IMR-90 (cell line): ENCODE results near the gene DMAC2L. TPM values are rescaled to one million over a fixed set of nuclear protein-coding genes. Genes with fewer than 3 reads are reported as not detected.

ENCODE experiments used
- ATAC-seq: fragments of 200-7000 bp; cut with Tn5 transposase; 2 replicates; pipeline ENCODE4 v1.9.1; 2020; ENCODE audit warnings: low read depth, mild to moderate bottlenecking, moderate library complexity
- BruUV-seq: library from RNA; stranded (reverse); fragments of 400-500 nt; replicated peaks from 2 replicates; lab custom pipeline; 2021; lab: Mats Ljungman, UMichigan
- CTCF ChIA-PET: fragments of 300-600 bp; formaldehyde crosslinking; extraction: SDS; loops from one replicate; lab custom pipeline; 2021; ENCODE audit warnings: antibody characterized with exemption; lab: Yijun Ruan, JAX
- POLR2A ChIA-PET: fragments of 300-600 bp; sonication (Branson Sonifier 250); formaldehyde crosslinking; loops from one replicate; lab custom pipeline; 2022; ENCODE audit warnings: antibody characterized with exemption; ENCODE audit not compliant: unreplicated experiment; lab: Charles Lee
- DNase-seq: peaks from one replicate; pipeline ENCODE4 v3.0.0; 2013
- H2AFZ ChIP-seq: replicated peaks from 2 replicates; pipeline ENCODE3; 2013; ENCODE audit warnings: low read length, mild to moderate bottlenecking; ENCODE audit not compliant: poor library complexity
- H2AK5ac ChIP-seq: 2 replicates; pipeline ENCODE4 v1.6.1; 2013; ENCODE audit warnings: low read depth, low read length, inconsistent platforms
- H2AK9ac ChIP-seq: replicated peaks from 2 replicates; pipeline ENCODE3; 2013; ENCODE audit warnings: mild to moderate bottlenecking, low read depth, low read length, moderate library complexity; ENCODE audit not compliant: poor library complexity
- H2BK120ac ChIP-seq: 2 replicates; pipeline ENCODE4 v1.6.1; 2013; ENCODE audit warnings: low read depth, low read length, inconsistent platforms
- H2BK15ac ChIP-seq: 3 replicates; pipeline ENCODE4 v1.6.1; 2013; ENCODE audit warnings: low read depth, low read length, inconsistent platforms
- H2BK20ac ChIP-seq: 2 replicates; pipeline ENCODE4 v1.6.1; 2013; ENCODE audit warnings: low read depth, mild to moderate bottlenecking, inconsistent platforms, low read length, moderate library complexity
- H2BK5ac ChIP-seq: 2 replicates; pipeline ENCODE4 v1.6.1; 2013; ENCODE audit warnings: mild to moderate bottlenecking, low read depth, low read length, inconsistent platforms; ENCODE audit not compliant: poor library complexity, severe bottlenecking
- H3K14ac ChIP-seq: replicated peaks from 2 replicates; pipeline ENCODE4 v1.6.1; 2013; ENCODE audit warnings: low read depth, low read length, inconsistent platforms
- H3K18ac ChIP-seq: 2 replicates; pipeline ENCODE4 v1.6.1; 2013; ENCODE audit warnings: low read depth, low read length, control low read depth
- H3K23ac ChIP-seq: 2 replicates; pipeline ENCODE4 v1.6.1; 2013; ENCODE audit warnings: low read depth, low read length, inconsistent platforms
- H3K27ac ChIP-seq: 2 replicates; pipeline ENCODE4 v1.5.1; 2013; ENCODE audit warnings: mild to moderate bottlenecking, control low read depth, low read length; ENCODE audit not compliant: insufficient read depth
- H3K27me3 ChIP-seq: 2 replicates; pipeline ENCODE4 v1.6.1; 2013; ENCODE audit warnings: low read length; ENCODE audit not compliant: control insufficient read depth, insufficient read depth
- H3K36me3 ChIP-seq: 2 replicates; pipeline ENCODE4 v1.6.1; 2013; ENCODE audit warnings: low read length, mixed read lengths; ENCODE audit not compliant: control insufficient read depth, insufficient read depth
- H3K4ac ChIP-seq: 2 replicates; pipeline ENCODE4 v1.6.1; 2013; ENCODE audit warnings: low read depth, low read length, inconsistent platforms
- H3K4me1 ChIP-seq: 2 replicates; pipeline ENCODE4 v1.6.1; 2013; ENCODE audit warnings: low read length, mixed read lengths; ENCODE audit not compliant: control insufficient read depth, insufficient read depth
- H3K4me2 ChIP-seq: 2 replicates; pipeline ENCODE4 v1.6.1; 2013; ENCODE audit warnings: low read depth, mild to moderate bottlenecking, control low read depth, low read length, moderate library complexity
- H3K4me3 ChIP-seq: 2 replicates; pipeline ENCODE4 v1.5.1; 2013; ENCODE audit warnings: low read depth, mild to moderate bottlenecking, control low read depth, low read length, moderate library complexity; ENCODE audit not compliant: insufficient read depth
- H3K56ac ChIP-seq: 2 replicates; pipeline ENCODE4 v1.6.1; 2013; ENCODE audit warnings: low read length, inconsistent platforms; ENCODE audit not compliant: insufficient read depth; ENCODE audit errors: extremely low read depth
- H3K79me1 ChIP-seq, 2 experiments: 2 replicates each; pipeline ENCODE4 v1.6.1; 2013; ENCODE audit warnings: low read length in 2 of 2, inconsistent platforms in 1 of 2, low read depth in 1 of 2
- H3K9ac ChIP-seq: 2 replicates; pipeline ENCODE4 v1.6.1; 2013; ENCODE audit warnings: low read depth, low read length, control low read depth
- H3K9me1 ChIP-seq: 2 replicates; pipeline ENCODE4 v1.6.1; 2013; ENCODE audit warnings: low read length, inconsistent platforms; ENCODE audit not compliant: insufficient read depth
- H3K9me3 ChIP-seq: 2 replicates; pipeline ENCODE4 v1.6.1; 2013; ENCODE audit warnings: low read length; ENCODE audit not compliant: control insufficient read depth, insufficient read depth
- H4K20me1 ChIP-seq: 2 replicates; pipeline ENCODE4 v1.6.1; 2013; ENCODE audit warnings: low read length, inconsistent platforms; ENCODE audit not compliant: insufficient read depth
- H4K5ac ChIP-seq: 2 replicates; pipeline ENCODE4 v1.6.1; 2013; ENCODE audit warnings: mild to moderate bottlenecking, low read depth, low read length, control low read depth
- H4K8ac ChIP-seq, 2 experiments: 2 replicates each; pipeline ENCODE4 v1.6.1; 2013; ENCODE audit warnings: low read depth in 2 of 2, low read length in 2 of 2, control low read depth in 1 of 2, inconsistent platforms in 1 of 2
- H4K91ac ChIP-seq: 2 replicates; pipeline ENCODE4 v1.6.1; 2013; ENCODE audit warnings: low read depth, low read length, inconsistent platforms; ENCODE audit not compliant: insufficient read depth
- FOS ChIP-seq: fragments of 150-350 bp; IDR thresholded peaks from 2 replicates; pipeline ENCODE4 v1.6.1; 2016; ENCODE audit warnings: low read depth, low read length
- MAFK ChIP-seq: IDR thresholded peaks from 2 replicates; pipeline ENCODE4 v1.6.1; 2012; ENCODE audit warnings: low read depth, low read length, improper control_type of control experiment
- MXI1 ChIP-seq: IDR thresholded peaks from 2 replicates; pipeline ENCODE4 v1.6.1; 2012; ENCODE audit warnings: low read depth, mild to moderate bottlenecking, low read length, moderate library complexity, borderline replicate concordance
- POLR2A ChIP-seq: IDR thresholded peaks from 2 replicates; pipeline ENCODE4 v1.6.1; 2012; ENCODE audit warnings: mild to moderate bottlenecking, low read depth, low read length
- RCOR1 ChIP-seq: IDR thresholded peaks from 2 replicates; pipeline ENCODE4 v1.6.1; 2012; ENCODE audit warnings: mild to moderate bottlenecking, low read length, improper control_type of control experiment; ENCODE audit not compliant: insufficient replicate concordance
- SMC3 ChIP-seq: fragments of 150-350 bp; IDR thresholded peaks from 2 replicates; pipeline ENCODE4 v1.6.1; 2016; ENCODE audit warnings: low read depth, mild to moderate bottlenecking, antibody characterized with exemption, low read length, moderate library complexity
- USF2 ChIP-seq: fragments of 150-350 bp; IDR thresholded peaks from 2 replicates; pipeline ENCODE4 v1.6.1; 2017; ENCODE audit warnings: mild to moderate bottlenecking, antibody characterized with exemption, low read length, low read depth
- dilution Hi-C: fragments of 300-500 bp; cut with HindIII; formaldehyde crosslinking; loops from one replicate; pipeline ENCODE4 v1.14.3; 2018; ENCODE audit warnings: low sequenced_read_pairs; ENCODE audit not compliant: unreplicated experiment
- in situ Hi-C: fragments of 300-500 bp; cut with MboI; formaldehyde crosslinking; loops from 3 replicates; pipeline ENCODE4 v1.14.3; 2019; ENCODE audit warnings: low sequenced_read_pairs, inconsistent platforms, mixed read lengths
- intact Hi-C: fragments of 100-400 bp; cut with micrococcal nuclease; formaldehyde crosslinking; loops from 2 replicates; pipeline ENCODE4 v1.10.0; 2022
- polyA plus RNA-seq, 3 experiments: library from polyadenylated mRNA; depleted of rRNA; stranded (reverse); fragments of >200 nt; gene quantifications; 2 replicates each; pipeline ENCODE4 v1.2.3, GENCODE V29; 2012; ENCODE audit warnings: low replicate concordance in 1 of 3
- total RNA-seq: library from RNA; depleted of rRNA; stranded (reverse); fragments of >200 nt; gene quantifications from 2 replicates; pipeline ENCODE4 v1.2.3, GENCODE V29; 2012
- TF ChIP-seq, protein P1 (sequence below): conservative IDR thresholded peaks from 2 replicates; pipeline ENCODE4 v1.5.1; 2012; ENCODE audit warnings: mild to moderate bottlenecking, low read depth, low read length, improper control_type of control experiment

DMAC2L gene
- total and polyA plus RNA-seq, 2 of the 4 experiments (the other 2 are of a cell fraction) = 5.0 to 6.1 TPM

DNA sequence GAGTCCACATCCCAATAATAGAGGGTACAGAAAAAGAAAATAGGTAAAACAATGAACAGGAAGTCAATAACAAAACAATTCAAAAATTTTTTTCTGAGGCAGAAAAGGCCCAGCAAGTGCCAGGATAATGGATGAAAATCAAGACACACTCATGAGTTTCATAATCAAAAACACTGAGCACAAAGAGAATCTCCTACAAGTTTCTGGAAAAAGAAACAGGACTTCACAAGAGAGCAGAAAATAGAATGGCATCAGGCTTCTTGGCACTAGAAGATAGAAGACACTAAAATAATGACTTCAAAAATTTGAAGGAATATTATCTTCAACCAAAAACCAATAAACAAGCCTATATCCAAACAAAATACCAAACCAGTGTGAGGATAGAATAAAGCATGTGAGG, 36.8 kb downstream of the DMAC2L start:
- Histone ChIP-seq H3K14ac (no peak overlapping the region; the same call in 1 of the 2 replicates), H3K4ac (peak overlapping the region; percentile 37; the same call in 1 of the 2 replicates), H4K8ac (no peak overlapping the region), H2AFZ (no peak overlapping the region), H3K4me1 (peaks cover 22% of the 10 kb centered on the region), H2BK120ac (no peak overlapping the region), H3K4me3 (no peak overlapping the region), H4K91ac (no peak overlapping the region; the same call in 1 of the 2 replicates), H3K36me3 (no peaks in the 10 kb centered on the region), H3K4me2 (no peak overlapping the region), H3K56ac (no peak overlapping the region), H3K27ac (no peak overlapping the region), H3K18ac (no peak overlapping the region; the same call in 1 of the 2 replicates), H4K20me1 (no peaks in the 10 kb centered on the region), H2AK5ac (peak overlapping the region; percentile 91; the same call in 1 of the 2 replicates), H2BK20ac (peak overlapping the region; percentile 55; the same call in 1 of the 2 replicates), H4K5ac (no peak overlapping the region; the same call in 1 of the 2 replicates), H2BK5ac (no peak overlapping the region), H2BK15ac (peak overlapping the region; percentile 54; the same call in 1 of the 3 replicates), H3K9me1 (peaks cover 11% of the 10 kb centered on the region), H3K27me3 (no peaks in the 10 kb centered on the region), H3K79me1 (peaks cover 0 to 17% of the 10 kb centered on the region in 2 experiments; a peak in 1 of 4 replicates), H3K9me3 (no peaks in the 10 kb centered on the region), H3K23ac (0 out of 2 replicates have a peak overlapping the region, but pooled peaks have one; percentile 32), H3K9ac (no peak overlapping the region), H2AK9ac (no peak overlapping the region)
- DNase-seq (no peak), ATAC-seq (no peak)
- POLR2A ChIA-PET = no interaction called here
- CTCF ChIA-PET = no interaction called here
- intact Hi-C loops = no loop called here
- TF ChIP-seq POLR2A = no peak
- TF ChIP-seq SMC3 = no peak
- no peak for TF ChIP-seq RCOR1
- TF ChIP-seq, protein P1, sequence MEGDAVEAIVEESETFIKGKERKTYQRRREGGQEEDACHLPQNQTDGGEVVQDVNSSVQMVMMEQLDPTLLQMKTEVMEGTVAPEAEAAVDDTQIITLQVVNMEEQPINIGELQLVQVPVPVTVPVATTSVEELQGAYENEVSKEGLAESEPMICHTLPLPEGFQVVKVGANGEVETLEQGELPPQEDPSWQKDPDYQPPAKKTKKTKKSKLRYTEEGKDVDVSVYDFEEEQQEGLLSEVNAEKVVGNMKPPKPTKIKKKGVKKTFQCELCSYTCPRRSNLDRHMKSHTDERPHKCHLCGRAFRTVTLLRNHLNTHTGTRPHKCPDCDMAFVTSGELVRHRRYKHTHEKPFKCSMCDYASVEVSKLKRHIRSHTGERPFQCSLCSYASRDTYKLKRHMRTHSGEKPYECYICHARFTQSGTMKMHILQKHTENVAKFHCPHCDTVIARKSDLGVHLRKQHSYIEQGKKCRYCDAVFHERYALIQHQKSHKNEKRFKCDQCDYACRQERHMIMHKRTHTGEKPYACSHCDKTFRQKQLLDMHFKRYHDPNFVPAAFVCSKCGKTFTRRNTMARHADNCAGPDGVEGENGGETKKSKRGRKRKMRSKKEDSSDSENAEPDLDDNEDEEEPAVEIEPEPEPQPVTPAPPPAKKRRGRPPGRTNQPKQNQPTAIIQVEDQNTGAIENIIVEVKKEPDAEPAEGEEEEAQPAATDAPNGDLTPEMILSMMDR = no peak
- no peak for TF ChIP-seq FOS
- TF ChIP-seq MAFK = no peak
- no peak for TF ChIP-seq USF2
- TF ChIP-seq MXI1 = no peak
- in situ Hi-C loops = no loop called here
- BruUV-seq = no TSS peak
- dilution Hi-C loops = no loop called here
